HepG2 (cell line): ENCODE measurements around the gene SNX30. TPM values are rescaled to one million over a fixed set of nuclear protein-coding genes. Genes with fewer than 3 reads are reported as not detected.

Experiments used
- ATAC-seq: fragments of 200-7000 bp; cut with Tn5 transposase; 3 replicates; pipeline ENCODE4 v1.9.1; 2020; ENCODE audit warnings: mild to moderate bottlenecking, moderate library complexity
- BruUV-seq: library from RNA; stranded (reverse); fragments of 400-500 nt; replicated peaks from 2 replicates; lab custom pipeline; 2021; lab: Mats Ljungman, UMichigan
- CTCF ChIA-PET: fragments of 300-600 bp; formaldehyde crosslinking; extraction: SDS; loops from one replicate; lab custom pipeline; 2021; ENCODE audit warnings: low total read pairs, inconsistent platforms, low intra/inter-chr PET ratio; lab: Yijun Ruan, JAX
- POLR2A ChIA-PET: fragments of 350-600 bp; sonication (Branson Sonifier 250); formaldehyde crosslinking; loops from one replicate; lab custom pipeline; 2020; ENCODE audit warnings: antibody characterized with exemption, inconsistent platforms; lab: Yijun Ruan, JAX
- DNase-seq: peaks from one replicate; pipeline ENCODE4 v3.0.0-alpha.2; 2015; ENCODE audit warnings: low spot score
- FAIRE-seq: peaks from 3 replicates; lab custom pipeline; 2011; peaks lifted over from hg19 to GRCh38; lab: Jason Lieb, UNC
- H2AFZ ChIP-seq: one replicate; pipeline ENCODE4 v1.6.1; 2011; ENCODE audit warnings: low read length, inconsistent platforms
- H3K27ac ChIP-seq: fragments of 300-600 bp; 3 replicates; pipeline ENCODE4 v1.8.0; 2011; ENCODE audit warnings: mixed run types, mild to moderate bottlenecking, mixed read lengths, low read length, inconsistent platforms; ENCODE audit not compliant: insufficient read depth; ENCODE audit errors: extremely low read length
- H3K27me3 ChIP-seq, 2 experiments: fragments of 200-600 bp in 1 of 2; 2 replicates in 1 of 2; 3 replicates in 1 of 2; pipeline versions ENCODE4 v1.6.0 to v1.8.0; 2011; ENCODE audit warnings: low read length in 2 of 2, mild to moderate bottlenecking in 2 of 2, moderate library complexity in 2 of 2, inconsistent platforms in 1 of 2; ENCODE audit not compliant: insufficient read depth in 2 of 2, control insufficient read depth in 1 of 2
- H3K36me3 ChIP-seq, 2 experiments: fragments of 200-600 bp in 1 of 2; replicated peaks in 1 of 2; 2 replicates in 1 of 2; 3 replicates in 1 of 2; pipeline versions ENCODE4 v1.5.1 to v1.8.0; 2011; ENCODE audit warnings: low read length in 2 of 2, inconsistent platforms in 1 of 2; ENCODE audit not compliant: insufficient read depth in 2 of 2, control insufficient read depth in 1 of 2
- H3K4me1 ChIP-seq: 2 replicates; pipeline ENCODE4 v1.5.1; 2012; ENCODE audit warnings: low read length, inconsistent platforms; ENCODE audit not compliant: insufficient read depth
- H3K4me2 ChIP-seq: 2 replicates; pipeline ENCODE4 v1.6.0; 2011; ENCODE audit warnings: low read depth, low read length, inconsistent platforms
- H3K4me3 ChIP-seq, 3 experiments: fragments of 200-600 bp in 1 of 3; sonication (generic), shearing (Covaris generic) in 1 of 3; replicated peaks in 1 of 3; 2 replicates each; pipeline ENCODE4 v1.5.1; 2011 to 2016; ENCODE audit warnings: low read length in 3 of 3, inconsistent platforms in 2 of 3, low read depth in 2 of 3, mild to moderate bottlenecking in 2 of 3, control low read depth in 1 of 3, mixed read lengths in 1 of 3; ENCODE audit not compliant: insufficient read depth in 1 of 3
- H3K79me2 ChIP-seq: one replicate; pipeline ENCODE4 v1.6.1; 2011; ENCODE audit warnings: low read length, inconsistent platforms; ENCODE audit not compliant: insufficient read depth
- H3K9ac ChIP-seq: 2 replicates; pipeline ENCODE4 v1.6.0; 2011; ENCODE audit warnings: mild to moderate bottlenecking, low read depth, low read length, inconsistent platforms; ENCODE audit not compliant: insufficient read depth
- H3K9me3 ChIP-seq: 2 replicates; pipeline ENCODE4 v1.5.1; 2012; ENCODE audit warnings: mild to moderate bottlenecking, low read length
- H4K20me1 ChIP-seq: 2 replicates; pipeline ENCODE4 v1.6.0; 2011; ENCODE audit warnings: inconsistent platforms, mild to moderate bottlenecking, low read length, moderate library complexity; ENCODE audit not compliant: insufficient read depth
- FOXC1 ChIP-seq: sonication (generic); formaldehyde crosslinking; IDR thresholded peaks from 2 replicates; pipeline ENCODE4 v1.8.0; 2022; ENCODE audit warnings: mild to moderate bottlenecking, missing genetic modification reagents, borderline replicate concordance
- HOXA9 ChIP-seq: sonication (generic); formaldehyde crosslinking; IDR thresholded peaks from 2 replicates; pipeline ENCODE4 v1.8.1; 2022; ENCODE audit warnings: missing genetic modification reagents, mild to moderate bottlenecking, moderate library complexity, borderline replicate concordance
- MAFG ChIP-seq: sonication (generic); formaldehyde crosslinking; IDR thresholded peaks from 2 replicates; pipeline ENCODE4 v1.5.1; 2020; ENCODE audit warnings: mild to moderate bottlenecking, missing genetic modification reagents
- SAP130 ChIP-seq: IDR thresholded peaks from 2 replicates; pipeline ENCODE4 v1.6.1; 2016; ENCODE audit warnings: low read depth
- TARDBP ChIP-seq: sonication (generic); formaldehyde crosslinking; IDR thresholded peaks from 2 replicates; pipeline ENCODE4 v1.8.0; 2022; ENCODE audit warnings: mild to moderate bottlenecking, missing genetic modification reagents
- ZNF468 ChIP-seq: sonication (generic); formaldehyde crosslinking; IDR thresholded peaks from 2 replicates; pipeline ENCODE4 v1.8.0; 2022; ENCODE audit warnings: mild to moderate bottlenecking, moderate library complexity, missing genetic modification reagents
- ZNF513 ChIP-seq: sonication (generic); formaldehyde crosslinking; conservative IDR thresholded peaks from 2 replicates; pipeline ENCODE4 v1.5.0; 2020; ENCODE audit warnings: missing genetic modification reagents
- WGBS: methylation state at CpG from one replicate; pipeline ENCODE4 v1.1.6; 2017; ENCODE audit warnings: low lambda C conversion rate; 5-methylcytosine and 5-hydroxymethylcytosine counted together
- in situ Hi-C: cut with HindIII; loops from 2 replicates; pipeline ENCODE4 v1.10.0; 2017; ENCODE audit warnings: low pct_unique_long_range_greater_than_20kb; ENCODE audit not compliant: extremely low pct_ligation_motif_present
- intact Hi-C: fragments of 100-400 bp; cut with micrococcal nuclease; formaldehyde crosslinking; loops from one replicate; pipeline ENCODE4 v1.10.0; 2022; ENCODE audit not compliant: unreplicated experiment
- polyA plus RNA-seq, 8 experiments: library from polyadenylated mRNA; depleted of rRNA in 3 of 8; stranded (reverse) in 7 of 8; unstranded in 1 of 8; fragments of >200 nt; fragmentation: Illumina TruSeq in 4 of 8; extraction: Trizol in 4 of 8; gene quantifications; 2 replicates each; pipeline versions ENCODE4 v1.2.1 to v1.2.3, GENCODE V29; 2011 to 2016; ENCODE audit warnings: low read depth in 4 of 8, missing spikeins in 1 of 8, mixed read lengths in 1 of 8; ENCODE audit not compliant: insufficient read depth in 1 of 8
- total RNA-seq, 5 experiments: library from RNA; depleted of rRNA; stranded (reverse); fragments of >200 nt; fragmentation: Illumina TruSeq; extraction: Trizol; gene quantifications; 2 replicates each; pipeline ENCODE4 v1.2.3, GENCODE V29; 2016; ENCODE audit warnings: low read depth in 1 of 5

SNX30 gene
- total and polyA plus RNA-seq, 2 of the 13 experiments (the other 11 are each of a cell fraction or from before 2014, with no cell fraction given) = 4.4 to 12.4 TPM

- TF ChIP-seq HOXA9 (CRISPR knock-in tag) = no peak
- TF ChIP-seq ZNF513 = no peak
- TF ChIP-seq ZNF468 = no peak
- TF ChIP-seq TARDBP (CRISPR knock-in tag) = no peak
- no peak for TF ChIP-seq FOXC1 (CRISPR knock-in tag)
- TF ChIP-seq SAP130 = no peak
These were observed 27.4 kb downstream of the SNX30 start (continued) for GRCh38 chr9:112777914-112778313.

DNA sequence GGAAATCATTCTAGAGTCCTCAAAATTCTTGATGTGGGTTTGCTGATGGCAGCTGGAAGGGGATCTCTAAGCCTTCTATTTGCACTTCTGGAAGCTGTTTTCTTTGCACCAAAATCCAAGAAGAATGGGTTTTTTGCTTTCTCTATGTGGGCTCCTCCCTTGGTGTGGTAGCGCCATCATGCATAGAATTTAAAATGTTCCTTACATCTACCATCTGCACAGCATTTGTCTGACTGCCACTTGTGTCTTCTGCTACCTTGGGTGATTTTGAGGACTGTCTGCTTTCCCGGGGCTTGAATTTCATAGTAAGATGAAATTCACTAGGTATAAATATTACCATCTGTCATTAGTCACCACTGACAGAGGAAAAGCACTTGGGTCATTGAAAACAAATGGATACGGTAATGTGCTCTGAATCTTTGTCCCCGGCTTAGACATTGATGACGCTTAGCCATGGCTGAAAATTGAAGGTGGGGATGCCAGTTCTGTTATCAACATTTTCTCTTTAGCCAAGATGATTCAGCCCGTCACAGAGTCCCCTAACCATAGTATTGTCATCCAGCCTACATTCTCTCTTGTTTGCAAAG lies 30.0 kb downstream of the SNX30 start:
- no peaks in the 10 kb centered on the region for H3K79me2 ChIP-seq
- no peak for FAIRE-seq
- in situ Hi-C loops (no loop called here), intact Hi-C loops (no loop called here)
- H3K4me2 ChIP-seq = no peak overlapping the region
- H3K4me3 ChIP-seq = no peak overlapping the region
- H3K27ac ChIP-seq = no peak overlapping the region
- H3K27me3 ChIP-seq = no peaks in the 10 kb centered on the region
- no peak for ATAC-seq
- H3K9ac ChIP-seq = no peak overlapping the region
- no peak for DNase-seq
- BruUV-seq = no TSS peak
- no peaks in the 10 kb centered on the region for H3K9me3 ChIP-seq
- no peaks in the 10 kb centered on the region for H3K36me3 ChIP-seq
- POLR2A ChIA-PET = no interaction called here
- CTCF ChIA-PET = no interaction called here
- TF ChIP-seq MAFG (CRISPR knock-in tag) = no peak
- no peaks in the 10 kb centered on the region; the same call in 1 of the 2 replicates for H4K20me1 ChIP-seq
- 100% methylated on average over 6 of the region's 6 CpGs for WGBS
- no peak overlapping the region for H2AFZ ChIP-seq
- H3K4me1 ChIP-seq = peaks cover 9% of the 10 kb centered on the region
